ENCODE data around the gene TMEM30B. TPM values are rescaled to one million over a fixed set of nuclear protein-coding genes. Genes with fewer than 3 reads are reported as not detected.

Gene TMEM30B
- total RNA-seq, 1 experiment from 2014 or later, result 0.12 TPM

DNA sequence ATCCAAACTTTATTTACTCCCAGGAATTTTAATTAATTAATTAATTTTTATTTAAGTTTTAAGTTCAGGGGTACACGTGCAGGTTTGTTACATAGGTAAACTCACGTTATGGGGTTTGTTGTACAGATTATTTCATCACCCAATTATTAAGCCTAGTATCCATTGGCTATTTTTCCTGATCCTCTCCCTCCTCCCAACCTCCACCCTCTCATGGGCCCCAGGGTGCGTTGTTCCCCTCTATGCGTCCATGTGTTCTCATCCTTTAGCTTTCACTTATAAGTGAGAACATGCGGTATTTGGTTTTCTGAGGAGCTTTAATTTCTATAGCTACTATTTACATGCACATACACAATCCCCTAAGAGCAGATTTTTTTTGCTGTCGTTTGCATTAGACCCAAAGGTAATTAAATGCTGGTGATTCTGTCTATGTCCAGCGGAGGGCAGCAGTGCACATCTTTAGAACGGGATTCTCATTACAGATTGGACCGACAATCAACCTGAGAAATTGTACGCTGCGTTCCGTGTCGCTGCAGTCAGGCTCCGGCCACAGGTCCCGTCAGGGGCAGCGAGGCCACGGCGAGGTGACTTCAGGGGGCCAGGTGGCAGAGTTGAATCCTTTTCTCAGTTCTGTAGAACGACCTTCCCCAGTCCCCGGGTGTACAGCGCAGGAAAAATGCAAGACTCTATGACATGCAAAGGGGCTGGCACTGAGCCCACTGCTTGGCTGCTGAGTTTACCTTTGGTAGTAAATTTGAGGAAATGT lies 11.6 kb downstream of the TMEM30B start (continued):
- no peak for TF ChIP-seq SIN3A (IDR thresholded peaks at IDR 0.05; ENCODE audit: low read depth)
- no peak for TF ChIP-seq POLR2AphosphoS5 (IDR thresholded peaks at IDR 0.05; ENCODE audit: low read depth, low read length)
- TF ChIP-seq, protein P1, sequence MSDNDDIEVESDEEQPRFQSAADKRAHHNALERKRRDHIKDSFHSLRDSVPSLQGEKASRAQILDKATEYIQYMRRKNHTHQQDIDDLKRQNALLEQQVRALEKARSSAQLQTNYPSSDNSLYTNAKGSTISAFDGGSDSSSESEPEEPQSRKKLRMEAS (IDR thresholded peaks at IDR 0.05), result peak; percentile 44; the same call in 1 of the 2 replicates
- no peak for TF ChIP-seq CBX3 (IDR thresholded peaks at IDR 0.05; ENCODE audit: low read depth)

DNA sequence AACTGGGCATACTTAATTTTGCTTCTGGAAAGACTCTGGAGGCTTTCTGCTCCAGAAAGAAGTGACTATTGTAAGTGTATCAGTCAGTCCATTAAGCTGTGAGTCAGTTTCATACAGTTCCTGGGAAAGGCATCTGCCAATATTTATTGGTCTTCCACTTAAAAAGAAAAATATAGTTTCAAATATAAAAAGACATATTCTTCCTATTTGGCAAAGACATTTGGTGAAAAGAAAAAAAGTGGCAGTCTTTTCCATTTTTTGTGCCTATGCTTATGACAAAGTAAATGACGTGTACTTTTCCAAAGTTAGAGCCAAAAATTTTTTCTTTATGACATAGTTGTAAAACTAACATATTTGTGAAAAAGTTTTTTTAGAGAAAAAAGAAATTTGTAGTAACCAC lies 12.3 kb downstream of the TMEM30B start:
- BruUV-seq (replicated peaks), result no TSS peak
- DNase-seq (ENCODE audit: low read depth, low spot score) (no peak), ATAC-seq (no peak)
- H3K9ac ChIP-seq (ENCODE audit: low read length), result no peak overlapping the region
- H3K9me2 ChIP-seq (ENCODE audit: insufficient read depth), result no peaks in the 10 kb centered on the region
- H3K27me3 ChIP-seq (ENCODE audit: insufficient read depth, low read length), result no peaks in the 10 kb centered on the region
- POLR2A ChIA-PET, result interaction anchor here (1.1 kb wide), 1 partner anchor 62 kb away, joined by 4 read pairs; no protein-coding TSS in a partner anchor
- no peaks in the 10 kb centered on the region for H4K20me1 ChIP-seq (ENCODE audit: insufficient read depth)
- no peaks in the 10 kb centered on the region for H3K79me2 ChIP-seq (ENCODE audit: insufficient read depth, low read length)
- no peak overlapping the region for H3K4me3 ChIP-seq (replicated peaks in 1 of 2; ENCODE audit: low read depth in 1 of 2, low read length in 2 of 2)
- TF ChIP-seq ZFX (IDR thresholded peaks at IDR 0.05) (no peak), SP1 (IDR thresholded peaks at IDR 0.05; ENCODE audit: low read depth) (no peak), EGR1 (IDR thresholded peaks at IDR 0.05; ENCODE audit: low read depth) (no peak)
- TF ChIP-seq, protein P2, sequence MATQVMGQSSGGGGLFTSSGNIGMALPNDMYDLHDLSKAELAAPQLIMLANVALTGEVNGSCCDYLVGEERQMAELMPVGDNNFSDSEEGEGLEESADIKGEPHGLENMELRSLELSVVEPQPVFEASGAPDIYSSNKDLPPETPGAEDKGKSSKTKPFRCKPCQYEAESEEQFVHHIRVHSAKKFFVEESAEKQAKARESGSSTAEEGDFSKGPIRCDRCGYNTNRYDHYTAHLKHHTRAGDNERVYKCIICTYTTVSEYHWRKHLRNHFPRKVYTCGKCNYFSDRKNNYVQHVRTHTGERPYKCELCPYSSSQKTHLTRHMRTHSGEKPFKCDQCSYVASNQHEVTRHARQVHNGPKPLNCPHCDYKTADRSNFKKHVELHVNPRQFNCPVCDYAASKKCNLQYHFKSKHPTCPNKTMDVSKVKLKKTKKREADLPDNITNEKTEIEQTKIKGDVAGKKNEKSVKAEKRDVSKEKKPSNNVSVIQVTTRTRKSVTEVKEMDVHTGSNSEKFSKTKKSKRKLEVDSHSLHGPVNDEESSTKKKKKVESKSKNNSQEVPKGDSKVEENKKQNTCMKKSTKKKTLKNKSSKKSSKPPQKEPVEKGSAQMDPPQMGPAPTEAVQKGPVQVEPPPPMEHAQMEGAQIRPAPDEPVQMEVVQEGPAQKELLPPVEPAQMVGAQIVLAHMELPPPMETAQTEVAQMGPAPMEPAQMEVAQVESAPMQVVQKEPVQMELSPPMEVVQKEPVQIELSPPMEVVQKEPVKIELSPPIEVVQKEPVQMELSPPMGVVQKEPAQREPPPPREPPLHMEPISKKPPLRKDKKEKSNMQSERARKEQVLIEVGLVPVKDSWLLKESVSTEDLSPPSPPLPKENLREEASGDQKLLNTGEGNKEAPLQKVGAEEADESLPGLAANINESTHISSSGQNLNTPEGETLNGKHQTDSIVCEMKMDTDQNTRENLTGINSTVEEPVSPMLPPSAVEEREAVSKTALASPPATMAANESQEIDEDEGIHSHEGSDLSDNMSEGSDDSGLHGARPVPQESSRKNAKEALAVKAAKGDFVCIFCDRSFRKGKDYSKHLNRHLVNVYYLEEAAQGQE (IDR thresholded peaks at IDR 0.05; ENCODE audit: low read depth), result no peak
- no peaks in the 10 kb centered on the region for H3K36me3 ChIP-seq (ENCODE audit: control insufficient read depth in 1 of 2, insufficient read depth in 2 of 2, low read length in 2 of 2)
- no peak overlapping the region for H3K27ac ChIP-seq (ENCODE audit: low read depth, low read length)
- CTCF ChIA-PET, result interaction anchor here (0.6 to 2.7 kb wide), 9 partner anchors 8 to 858 kb away, joined by 3 to 7 read pairs (median 4); no protein-coding TSS in a partner anchor
- H3K9me3 ChIP-seq (ENCODE audit: control insufficient read depth in 1 of 2, insufficient read depth in 1 of 2, low read depth in 1 of 2, low read length in 2 of 2), result no peaks in the 10 kb centered on the region
- peaks cover 0 to 4% of the 10 kb centered on the region in 2 experiments; a peak in 1 of 4 replicates for H3K4me1 ChIP-seq (ENCODE audit: control insufficient read depth in 1 of 2, insufficient read depth in 2 of 2, low read length in 2 of 2)
- intact Hi-C loops (cut with micrococcal nuclease), result loop anchor here (10.0 kb wide), 1 partner anchor 566 kb away; no protein-coding TSS in a partner anchor
- H2AFZ ChIP-seq (ENCODE audit: low read depth, low read length, poor library complexity, severe bottlenecking), result no peak overlapping the region
- RAD21 ChIA-PET (ENCODE audit: low non-redundant PET in 1 of 2, low total read pairs in 2 of 2, uncharacterized antibody in 2 of 2, unreplicated experiment in 2 of 2), result interaction anchor here in 1 of 2 experiments (0.8 kb wide), 1 partner anchor 19 kb away, joined by 3 read pairs; no protein-coding TSS in a partner anchor
- H3K4me2 ChIP-seq (ENCODE audit: low read length), result no peak overlapping the region

Data from HCT116 (cell line).